ENCODE measurements around the gene ASPDH. TPM values are rescaled to one million over a fixed set of nuclear protein-coding genes. Genes with fewer than 3 reads are reported as not detected.

The ASPDH gene
- total RNA-seq, 1 donor from 2014 or later = not detected

GRCh38 chr19:50498219-50499056 lies 15.3 kb downstream of the ASPDH start:
- Mint-ChIP-seq H3K4me3 (ENCODE audit: unreplicated experiment) (no peak overlapping the region), H3K27me3 (ENCODE audit: low read depth, unreplicated experiment) (no peaks in the 10 kb centered on the region), H3K36me3 (ENCODE audit: low read depth, unreplicated experiment) (no peaks in the 10 kb centered on the region), H3K9me3 (ENCODE audit: unreplicated experiment) (peaks cover 16% of the 10 kb centered on the region), H3K27ac (ENCODE audit: unreplicated experiment) (no peak overlapping the region), H3K4me1 (ENCODE audit: low read depth, unreplicated experiment) (no peaks in the 10 kb centered on the region)
- Histone ChIP-seq H3K27me3 (ENCODE audit: insufficient read depth, low read length) (peaks cover 7% of the 10 kb centered on the region), H3K9ac (ENCODE audit: low read length) (no peak overlapping the region), H3K9me3 (ENCODE audit: insufficient read depth, low read depth, low read length) (no peaks in the 10 kb centered on the region), H3K4me2 (ENCODE audit: low read length) (no peak overlapping the region), H3K4me3 (ENCODE audit: insufficient read depth, low read depth, low read length) (no peak overlapping the region), H3K4me1 (ENCODE audit: insufficient read depth, low read length) (no peaks in the 10 kb centered on the region), H3K79me2 (ENCODE audit: insufficient read depth, low read length) (no peaks in the 10 kb centered on the region), H3K36me3 (ENCODE audit: insufficient read depth, low read length) (no peaks in the 10 kb centered on the region), H2AFZ (ENCODE audit: low read depth, low read length) (no peak overlapping the region), H4K20me1 (ENCODE audit: insufficient read depth, low read length) (no peaks in the 10 kb centered on the region), H3K27ac (ENCODE audit: low read depth, low read length) (no peak overlapping the region)
- DNase-seq (ENCODE audit: low read depth) (no peak), FAIRE-seq (no peak)
- TF ChIP-seq CTCF (IDR thresholded peaks at IDR 0.05; ENCODE audit: insufficient read depth, low read depth, low read length) (no peak), EZH2 (IDR thresholded peaks at IDR 0.05; ENCODE audit: insufficient read depth, low read length) (no peak)

GRCh38 chr19:50497022-50497405 lies 16.7 kb downstream of the ASPDH start:
- DNase-seq (ENCODE audit: low read depth) (no peak), FAIRE-seq (no peak)
- Histone ChIP-seq H2AFZ (ENCODE audit: low read depth, low read length) (no peak overlapping the region), H3K27me3 (ENCODE audit: insufficient read depth, low read length) (peaks cover 9% of the 10 kb centered on the region), H4K20me1 (ENCODE audit: insufficient read depth, low read length) (no peaks in the 10 kb centered on the region), H3K4me1 (ENCODE audit: insufficient read depth, low read length) (no peaks in the 10 kb centered on the region), H3K36me3 (ENCODE audit: insufficient read depth, low read length) (no peaks in the 10 kb centered on the region), H3K9me3 (ENCODE audit: insufficient read depth, low read depth, low read length) (no peaks in the 10 kb centered on the region), H3K27ac (ENCODE audit: low read depth, low read length) (no peak overlapping the region), H3K79me2 (ENCODE audit: insufficient read depth, low read length) (no peaks in the 10 kb centered on the region), H3K4me2 (ENCODE audit: low read length) (no peak overlapping the region), H3K4me3 (ENCODE audit: insufficient read depth, low read depth, low read length) (no peak overlapping the region), H3K9ac (ENCODE audit: low read length) (no peak overlapping the region)
- H3K9me3 Mint-ChIP-seq (ENCODE audit: unreplicated experiment) = peaks cover 19% of the 10 kb centered on the region
- no peak overlapping the region for H3K27ac Mint-ChIP-seq (ENCODE audit: unreplicated experiment)
- H3K4me3 Mint-ChIP-seq (ENCODE audit: unreplicated experiment) = no peak overlapping the region
- no peaks in the 10 kb centered on the region for H3K36me3 Mint-ChIP-seq (ENCODE audit: low read depth, unreplicated experiment)
- TF ChIP-seq CTCF (IDR thresholded peaks at IDR 0.05; ENCODE audit: insufficient read depth, low read depth, low read length) (no peak), EZH2 (IDR thresholded peaks at IDR 0.05; ENCODE audit: insufficient read depth, low read length) (no peak)
- H3K4me1 Mint-ChIP-seq (ENCODE audit: low read depth, unreplicated experiment) = no peaks in the 10 kb centered on the region
- H3K27me3 Mint-ChIP-seq (ENCODE audit: low read depth, unreplicated experiment) = no peaks in the 10 kb centered on the region

All from astrocyte (in vitro differentiated cells and primary cell).